ENCODE data around the gene DPYSL3. TPM values are rescaled to one million over a fixed set of nuclear protein-coding genes. Genes with fewer than 3 reads are reported as not detected.

The DPYSL3 gene
- total and polyA plus RNA-seq, 2 donors (not counting 3 experiments of a cell fraction or from before 2014, with no cell fraction given): 80.3 to 146 TPM

DNA sequence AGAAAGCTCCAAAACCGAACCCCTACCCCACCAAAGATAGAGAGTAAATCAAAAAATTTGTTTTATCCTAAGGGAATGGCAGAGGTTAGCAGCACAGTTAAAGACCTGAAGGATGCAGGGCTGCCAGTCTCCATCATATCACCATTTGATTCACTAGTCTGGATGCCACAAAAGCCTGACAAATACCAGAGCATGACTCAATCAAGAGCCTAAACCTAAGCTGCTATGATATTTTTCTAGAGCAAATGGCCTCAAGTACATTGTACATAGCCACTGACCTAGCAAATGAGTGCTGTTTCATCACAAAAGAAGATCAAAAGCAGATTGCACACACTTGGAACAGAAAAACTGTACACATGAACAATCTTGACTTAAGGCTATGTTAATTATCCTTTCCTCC is 48.0 kb downstream of the DPYSL3 start:
- ChIA-PET POLR2A (no interaction called here), CTCF (interaction anchor here (1.0 to 4.3 kb wide), 3 partner anchors 47 to 116 kb away, joined by 3 to 36 read pairs (median 4); no protein-coding TSS in a partner anchor)
- H3K4me2 ChIP-seq (ENCODE audit: insufficient read depth, low read length): no peak overlapping the region
- H3K9me3 ChIP-seq (replicated peaks; ENCODE audit: control insufficient read depth, insufficient read depth, low read length): no peaks in the 10 kb centered on the region
- H2AFZ ChIP-seq (ENCODE audit: low read depth, low read length): no peak overlapping the region
- no peaks in the 10 kb centered on the region for H3K9me1 ChIP-seq (replicated peaks; ENCODE audit: control insufficient read depth, extremely low read depth, insufficient read depth, low read length)
- H3K27me3 ChIP-seq (ENCODE audit: control insufficient read depth in 2 of 2, insufficient read depth in 2 of 2, low read length in 2 of 2): no peaks in the 10 kb centered on the region
- no peak overlapping the region for H3K27ac ChIP-seq (ENCODE audit: insufficient read depth, low read depth, low read length)
- no peak overlapping the region for H3K9ac ChIP-seq (replicated peaks; ENCODE audit: extremely low read depth, insufficient read depth, low read length)
- DNase-seq (ENCODE audit: low read depth, low spot score): no peak
- no peaks in the 10 kb centered on the region for H3K36me3 ChIP-seq (ENCODE audit: control insufficient read depth in 2 of 2, extremely low read depth in 1 of 2, insufficient read depth in 2 of 2, low read length in 2 of 2)
- peaks cover 2% of the 10 kb centered on the region for H4K20me1 ChIP-seq (replicated peaks; ENCODE audit: control insufficient read depth, extremely low read depth, insufficient read depth, low read length)
- H3K4me1 ChIP-seq (ENCODE audit: control insufficient read depth, extremely low read depth, insufficient read depth, low read length): peaks cover 8% of the 10 kb centered on the region
- BruUV-seq (replicated peaks): no TSS peak
- no peak for FAIRE-seq
- TF ChIP-seq JUN (IDR thresholded peaks at IDR 0.05; ENCODE audit: borderline replicate concordance, insufficient read depth, insufficient read length, low read depth) (no peak), MAX (IDR thresholded peaks at IDR 0.05; ENCODE audit: insufficient read depth, insufficient read length) (no peak), GATA2 (IDR thresholded peaks at IDR 0.05; ENCODE audit: insufficient read depth, insufficient read length, low read depth, low read length) (no peak), POLR2A (IDR thresholded peaks at IDR 0.05; ENCODE audit: low read depth, low read length) (no peak), POLR2AphosphoS5 (IDR thresholded peaks at IDR 0.05; ENCODE audit: insufficient read depth, low read depth, low read length) (no peak), CTCF (IDR thresholded peaks at IDR 0.05; ENCODE audit: extremely low read depth in 1 of 2, insufficient read depth in 1 of 2, low read depth in 1 of 2, low read length in 2 of 2) (no peak), EZH2 (IDR thresholded peaks at IDR 0.05; ENCODE audit: borderline replicate concordance, low read depth, low read length, severe bottlenecking) (no peak), MYC (IDR thresholded peaks at IDR 0.05; ENCODE audit: low read depth, low read length) (no peak), FOS (IDR thresholded peaks at IDR 0.05; ENCODE audit: borderline replicate concordance, insufficient read depth, low read length) (no peak)
- dilution Hi-C loops (cut with MboI; ENCODE audit: extremely low pct_ligation_motif_present, low sequenced_read_pairs) (no loop called here), intact Hi-C loops (cut with micrococcal nuclease) (no loop called here)
- H3K4me3 ChIP-seq (replicated peaks in 1 of 3; ENCODE audit: insufficient read depth in 1 of 3, low read depth in 1 of 3, low read length in 3 of 3): no peak overlapping the region
- peaks cover 27% of the 10 kb centered on the region for H3K79me2 ChIP-seq (ENCODE audit: control insufficient read depth, insufficient read depth, low read length)
